ENCODE measurements around the gene CTDSP2.
"Not testable (repeated sequence)": the region's sequence is repeated elsewhere in the genome, so short reads cannot be mapped to it uniquely, and the experiment has no call there.

CTDSP2 gene

GRCh38 chr12:57833672-57834071 lies 12.9 kb downstream of the CTDSP2 start:
- DNase-seq, result no peak

GRCh38 chr12:57832966-57833365 lies 13.6 kb downstream of the CTDSP2 start:
- DNase-seq, result no peak

GRCh38 chr12:57830393-57830792 lies 16.1 kb downstream of the CTDSP2 start:
- no peak for DNase-seq

- DNase-seq, result no peak
Measured at GRCh38 chr12:57829025-57829777, 17.3 kb downstream of the CTDSP2 start.

GRCh38 chr12:57826966-57827365 lies 19.6 kb downstream of the CTDSP2 start:
- DNase-seq, result no peak

GRCh38 chr12:57826400-57826799 lies 20.1 kb downstream of the CTDSP2 start:
- no peak for DNase-seq

GRCh38 chr12:57825451-57825850 lies 21.1 kb downstream of the CTDSP2 start:
- no peak for DNase-seq

- no peak for DNase-seq
Measured at GRCh38 chr12:57823908-57824640, 22.5 kb downstream of the CTDSP2 start.

- DNase-seq, result no peak
Measured at GRCh38 chr12:57823131-57823907, 23.2 kb downstream of the CTDSP2 start.

- DNase-seq, result no peak
Measured at GRCh38 chr12:57822392-57823130, 24.0 kb downstream of the CTDSP2 start.

GRCh38 chr12:57821474-57822214 lies 24.9 kb downstream of the CTDSP2 start:
- no peak for DNase-seq

- DNase-seq, result not testable (repeated sequence)
Measured at GRCh38 chr12:57821015-57821414, 25.5 kb downstream of the CTDSP2 start.

- DNase-seq, result not testable (repeated sequence)
Measured at GRCh38 chr12:57820119-57820518, 26.4 kb downstream of the CTDSP2 start.

- DNase-seq, result not testable (repeated sequence)
Measured at GRCh38 chr12:57817990-57818331, 28.6 kb downstream of the CTDSP2 start.

GRCh38 chr12:57817261-57817989 lies 29.1 kb downstream of the CTDSP2 start:
- DNase-seq, result no peak

- no peak for DNase-seq
Measured at GRCh38 chr12:57816855-57817151, 29.7 kb downstream of the CTDSP2 start.

GRCh38 chr12:57816001-57816854 lies 30.3 kb downstream of the CTDSP2 start:
- no peak for DNase-seq

- DNase-seq, result no peak
Measured at GRCh38 chr12:57815177-57816000, 31.1 kb downstream of the CTDSP2 start.

GRCh38 chr12:57813971-57814772 lies 32.4 kb downstream of the CTDSP2 start:
- DNase-seq, result no peak

Data from CD4-positive, alpha-beta T cell treated with Interferon gamma for 1 hour (primary cell).